ENCODE data around the gene METTL15.

- TF ChIP-seq CTCF (IDR thresholded peaks at IDR 0.05), result no peak
- TF ChIP-seq POLR2AphosphoS5 (IDR thresholded peaks at IDR 0.05), result no peak
- no peak for TF ChIP-seq POLR2A (IDR thresholded peaks at IDR 0.05)
Observed at GRCh38 chr11:28137366-28137765, 29.2 kb downstream of the METTL15 start.

All from prostate gland (tissue), 2 donors.